Vagina (tissue), 2 donors: ENCODE measurements around the gene CCDC170.

Experiments used
- POLR2A ChIP-seq, 2 donors: fragments of 450-650 bp; IDR thresholded peaks; one replicate each; pipeline ENCODE4 v1.6.1; 2017; ENCODE audit warnings: antibody characterized with exemption in 2 of 2, mild to moderate bottlenecking in 2 of 2, moderate library complexity in 2 of 2
- TF ChIP-seq, protein P1 (sequence below), 3 experiments: fragments of 450-650 bp in 2 of 3; fragments of 200-600 bp in 1 of 3; sonication (generic) in 1 of 3; IDR thresholded peaks; one replicate each; pipeline ENCODE4 v1.5.1; 2017 to 2019; ENCODE audit warnings: antibody characterized with exemption in 3 of 3, mild to moderate bottlenecking in 2 of 3, moderate library complexity in 2 of 3

DNA sequence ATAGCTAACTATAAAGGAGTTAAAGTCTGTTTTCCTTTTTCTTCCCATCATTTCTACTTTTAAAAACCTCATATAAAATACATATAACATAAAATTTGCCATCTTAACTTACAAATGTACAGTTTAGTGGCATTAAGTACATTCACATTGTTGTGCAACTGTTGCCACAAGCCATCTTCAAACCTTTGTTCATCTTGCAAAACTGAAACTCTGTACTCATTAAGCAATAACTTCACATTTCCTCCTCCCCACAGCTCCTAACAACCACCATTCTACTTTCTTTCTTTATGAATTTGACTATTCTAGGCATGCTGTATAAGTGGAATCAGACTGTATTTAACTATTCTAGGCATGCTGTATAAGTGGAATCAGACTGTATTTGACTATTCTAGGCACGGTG lies 4.5 kb downstream of the CCDC170 start:
- TF ChIP-seq, protein P1, sequence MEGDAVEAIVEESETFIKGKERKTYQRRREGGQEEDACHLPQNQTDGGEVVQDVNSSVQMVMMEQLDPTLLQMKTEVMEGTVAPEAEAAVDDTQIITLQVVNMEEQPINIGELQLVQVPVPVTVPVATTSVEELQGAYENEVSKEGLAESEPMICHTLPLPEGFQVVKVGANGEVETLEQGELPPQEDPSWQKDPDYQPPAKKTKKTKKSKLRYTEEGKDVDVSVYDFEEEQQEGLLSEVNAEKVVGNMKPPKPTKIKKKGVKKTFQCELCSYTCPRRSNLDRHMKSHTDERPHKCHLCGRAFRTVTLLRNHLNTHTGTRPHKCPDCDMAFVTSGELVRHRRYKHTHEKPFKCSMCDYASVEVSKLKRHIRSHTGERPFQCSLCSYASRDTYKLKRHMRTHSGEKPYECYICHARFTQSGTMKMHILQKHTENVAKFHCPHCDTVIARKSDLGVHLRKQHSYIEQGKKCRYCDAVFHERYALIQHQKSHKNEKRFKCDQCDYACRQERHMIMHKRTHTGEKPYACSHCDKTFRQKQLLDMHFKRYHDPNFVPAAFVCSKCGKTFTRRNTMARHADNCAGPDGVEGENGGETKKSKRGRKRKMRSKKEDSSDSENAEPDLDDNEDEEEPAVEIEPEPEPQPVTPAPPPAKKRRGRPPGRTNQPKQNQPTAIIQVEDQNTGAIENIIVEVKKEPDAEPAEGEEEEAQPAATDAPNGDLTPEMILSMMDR (IDR thresholded peaks at IDR 0.05) = no peak
- TF ChIP-seq POLR2A (IDR thresholded peaks at IDR 0.05) = no peak
